ENCODE data around the gene HTR3B. TPM values are rescaled to one million over a fixed set of nuclear protein-coding genes. Genes with fewer than 3 reads are reported as not detected.
"Not testable (repeated sequence)": the region's sequence is repeated elsewhere in the genome, so short reads cannot be mapped to it uniquely, and the experiment has no call there.

Gene HTR3B
- total RNA-seq, 1 experiment from 2014 or later, result not detected

DNA sequence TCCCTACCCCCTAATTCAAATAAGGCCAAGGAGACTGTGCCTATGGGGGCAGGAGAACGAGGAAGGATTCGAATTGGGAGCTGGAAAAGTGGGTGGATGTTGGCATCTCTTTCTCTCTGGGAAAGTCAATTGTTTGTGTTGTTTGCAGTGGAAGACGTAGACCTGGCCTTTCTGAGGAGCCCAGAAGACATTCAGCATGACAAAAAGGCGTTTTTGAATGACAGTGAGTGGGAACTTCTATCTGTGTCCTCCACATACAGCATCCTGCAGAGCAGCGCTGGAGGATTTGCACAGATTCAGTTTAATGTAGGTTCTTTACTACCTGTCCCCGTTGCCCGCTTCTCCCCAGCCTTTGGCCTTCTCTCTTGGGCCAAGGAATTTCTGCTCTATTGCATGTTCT lies 28.2 kb downstream of the HTR3B start:
- Histone ChIP-seq H4K20me1 (ENCODE audit: control insufficient read depth, insufficient read depth, insufficient read length) (no peaks in the 10 kb centered on the region), H3K79me1 (ENCODE audit: insufficient read depth, low read depth, low read length, poor library complexity, severe bottlenecking) (no peaks in the 10 kb centered on the region), H4K5ac (ENCODE audit: insufficient read length, low read depth, low read length) (no peak overlapping the region), H3K9ac (ENCODE audit: extremely low read depth, insufficient read length, low read length) (no peak overlapping the region), H2BK12ac (ENCODE audit: insufficient read length, low read depth, low read length) (no peak overlapping the region), H3K23me2 (ENCODE audit: insufficient read length, low read depth, low read length, poor library complexity, severe bottlenecking) (no peaks in the 10 kb centered on the region), H2BK15ac (ENCODE audit: low read depth, low read length) (no peak overlapping the region), H2BK20ac (ENCODE audit: low read depth, low read length, poor library complexity, severe bottlenecking) (no peak overlapping the region), H3K27ac (ENCODE audit: insufficient read length, low read depth, low read length) (no peak overlapping the region), H2AFZ (ENCODE audit: low read length) (no peak overlapping the region), H2BK120ac (ENCODE audit: low read depth, low read length, poor library complexity, severe bottlenecking) (no peak overlapping the region), H3K4me1 (ENCODE audit: insufficient read depth, low read length) (peaks cover 6% of the 10 kb centered on the region), H3K4ac (ENCODE audit: low read depth, low read length) (no peak overlapping the region), H4K8ac (replicated peaks; ENCODE audit: insufficient read length, low read depth, low read length) (no peak overlapping the region), H3K23ac (ENCODE audit: insufficient read length, low read depth, low read length) (no peak overlapping the region), H3T11ph (ENCODE audit: low read length) (no peak overlapping the region), H2BK5ac (ENCODE audit: insufficient read length, low read length) (no peak overlapping the region), H3K27me3 (ENCODE audit: insufficient read depth, low read length) (no peaks in the 10 kb centered on the region), H3K4me2 (ENCODE audit: insufficient read depth, insufficient read length, low read length) (no peak overlapping the region), H4K91ac (ENCODE audit: insufficient read length, low read depth, low read length) (no peak overlapping the region), H3K56ac (ENCODE audit: insufficient read length, low read depth, low read length) (no peak overlapping the region), H2AK5ac (ENCODE audit: insufficient read length, low read length) (no peak overlapping the region), H3K18ac (ENCODE audit: insufficient read length, low read depth, low read length) (no peak overlapping the region), H3K9me3 (ENCODE audit: control insufficient read depth, low read depth, low read length) (no peaks in the 10 kb centered on the region), H3K79me2 (ENCODE audit: insufficient read depth, low read length) (no peaks in the 10 kb centered on the region), H3K14ac (ENCODE audit: insufficient read depth, low read length) (no peak overlapping the region)
- H3K27me3 Mint-ChIP-seq (ENCODE audit: low read depth), result peaks cover 3% of the 10 kb centered on the region; the same call in 1 of the 2 replicates
- peak; percentile 49 for DNase-seq
- peaks cover 0 to 5% (median 4%) of the 10 kb centered on the region in 3 experiments; a peak in 3 of 7 replicates for H3K36me3 Mint-ChIP-seq (ENCODE audit: insufficient read depth in 1 of 3, low read depth in 3 of 3)
- WGBS (ENCODE audit: extremely low coverage, insufficient read length, low lambda C conversion rate), result no CpG with 5 or more reads among the region's 7 CpGs
- peaks cover 36 to 41% of the 10 kb centered on the region in 2 experiments for H3K4me1 Mint-ChIP-seq
- TF ChIP-seq, protein P1, sequence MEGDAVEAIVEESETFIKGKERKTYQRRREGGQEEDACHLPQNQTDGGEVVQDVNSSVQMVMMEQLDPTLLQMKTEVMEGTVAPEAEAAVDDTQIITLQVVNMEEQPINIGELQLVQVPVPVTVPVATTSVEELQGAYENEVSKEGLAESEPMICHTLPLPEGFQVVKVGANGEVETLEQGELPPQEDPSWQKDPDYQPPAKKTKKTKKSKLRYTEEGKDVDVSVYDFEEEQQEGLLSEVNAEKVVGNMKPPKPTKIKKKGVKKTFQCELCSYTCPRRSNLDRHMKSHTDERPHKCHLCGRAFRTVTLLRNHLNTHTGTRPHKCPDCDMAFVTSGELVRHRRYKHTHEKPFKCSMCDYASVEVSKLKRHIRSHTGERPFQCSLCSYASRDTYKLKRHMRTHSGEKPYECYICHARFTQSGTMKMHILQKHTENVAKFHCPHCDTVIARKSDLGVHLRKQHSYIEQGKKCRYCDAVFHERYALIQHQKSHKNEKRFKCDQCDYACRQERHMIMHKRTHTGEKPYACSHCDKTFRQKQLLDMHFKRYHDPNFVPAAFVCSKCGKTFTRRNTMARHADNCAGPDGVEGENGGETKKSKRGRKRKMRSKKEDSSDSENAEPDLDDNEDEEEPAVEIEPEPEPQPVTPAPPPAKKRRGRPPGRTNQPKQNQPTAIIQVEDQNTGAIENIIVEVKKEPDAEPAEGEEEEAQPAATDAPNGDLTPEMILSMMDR (conservative IDR thresholded peaks at IDR 0.05), result no peak
- H3K4me3 Mint-ChIP-seq, result no peak overlapping the region; a peak in 1 of 5 replicates
- H3K9me3 Mint-ChIP-seq, result peaks cover 0 to 3% of the 10 kb centered on the region in 2 experiments; a peak in 1 of 5 replicates
- H3K27ac Mint-ChIP-seq, result peak overlapping the region in 2 of 3 experiments; percentile 40 to 63; a peak in 4 of 7 replicates

DNA sequence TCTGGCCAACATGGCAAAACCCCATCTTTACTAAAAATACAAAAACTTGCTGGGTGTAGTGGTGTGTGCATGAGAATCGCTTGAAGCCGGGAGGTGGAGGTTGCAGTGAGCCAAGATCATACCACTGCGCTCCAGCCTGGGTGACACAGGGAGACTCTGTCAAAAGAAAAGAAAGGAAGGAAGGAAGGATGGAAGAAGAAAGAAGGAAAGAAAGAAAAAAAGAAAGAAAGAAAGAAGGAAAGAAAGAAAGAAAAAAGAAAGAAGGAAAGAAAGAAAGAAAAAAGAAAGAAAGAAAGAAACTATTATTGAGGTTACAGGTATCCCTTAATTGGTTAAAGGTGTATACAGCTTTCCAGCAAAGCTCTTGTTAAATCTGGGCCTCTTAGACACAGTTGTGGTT lies 29.6 kb downstream of the HTR3B start:
- not testable (repeated sequence) for H3K56ac ChIP-seq (ENCODE audit: insufficient read length, low read depth, low read length); H4K8ac ChIP-seq (replicated peaks; ENCODE audit: insufficient read length, low read depth, low read length); H2AFZ ChIP-seq (ENCODE audit: low read length); DNase-seq; H3K4me1 ChIP-seq (ENCODE audit: insufficient read depth, low read length); H3K4me3 Mint-ChIP-seq; H2BK12ac ChIP-seq (ENCODE audit: insufficient read length, low read depth, low read length); H3K79me2 ChIP-seq (ENCODE audit: insufficient read depth, low read length); H3K14ac ChIP-seq (ENCODE audit: insufficient read depth, low read length); H3K9ac ChIP-seq (ENCODE audit: extremely low read depth, insufficient read length, low read length); H3K23ac ChIP-seq (ENCODE audit: insufficient read length, low read depth, low read length); H3K27me3 Mint-ChIP-seq (ENCODE audit: low read depth); H3K23me2 ChIP-seq (ENCODE audit: insufficient read length, low read depth, low read length, poor library complexity, severe bottlenecking); H3K9me3 ChIP-seq (ENCODE audit: control insufficient read depth, low read depth, low read length); H2AK5ac ChIP-seq (ENCODE audit: insufficient read length, low read length); H3K4ac ChIP-seq (ENCODE audit: low read depth, low read length); H2BK15ac ChIP-seq (ENCODE audit: low read depth, low read length); H3K36me3 Mint-ChIP-seq (ENCODE audit: insufficient read depth in 1 of 3, low read depth in 3 of 3); H4K20me1 ChIP-seq (ENCODE audit: control insufficient read depth, insufficient read depth, insufficient read length); H3K79me1 ChIP-seq (ENCODE audit: insufficient read depth, low read depth, low read length, poor library complexity, severe bottlenecking); H3K18ac ChIP-seq (ENCODE audit: insufficient read length, low read depth, low read length); H3K27ac ChIP-seq (ENCODE audit: insufficient read length, low read depth, low read length); H3K4me2 ChIP-seq (ENCODE audit: insufficient read depth, insufficient read length, low read length); H3K9me3 Mint-ChIP-seq; H3T11ph ChIP-seq (ENCODE audit: low read length); H4K5ac ChIP-seq (ENCODE audit: insufficient read length, low read depth, low read length); H2BK120ac ChIP-seq (ENCODE audit: low read depth, low read length, poor library complexity, severe bottlenecking); H4K91ac ChIP-seq (ENCODE audit: insufficient read length, low read depth, low read length); H2BK20ac ChIP-seq (ENCODE audit: low read depth, low read length, poor library complexity, severe bottlenecking); H3K27me3 ChIP-seq (ENCODE audit: insufficient read depth, low read length); H2BK5ac ChIP-seq (ENCODE audit: insufficient read length, low read length)
- Mint-ChIP-seq H3K27ac (0 out of 7 replicates have a peak overlapping the region, but pooled peaks of 1 of the 3 experiments have one; percentile 38), H3K4me1 (peaks cover 36 to 41% of the 10 kb centered on the region in 2 experiments)
- no CpG with 5 or more reads among the region's 3 CpGs for WGBS (ENCODE audit: extremely low coverage, insufficient read length, low lambda C conversion rate)
